ENCODE results near the gene PALMD.

GRCh38 chr1:99725996-99726395 lies 80.1 kb downstream of the PALMD start:
- TF ChIP-seq EZH2 (IDR thresholded peaks at IDR 0.05; ENCODE audit: borderline replicate concordance, insufficient read depth, low read depth, low read length, poor library complexity, severe bottlenecking), result no peak
- TF ChIP-seq CTCF (IDR thresholded peaks at IDR 0.05), result no peak
